GM21825 (cell line): Measurements from ENCODE around the gene CIDEA.

Experiments
- ATAC-seq: cut with Tn5 transposase; IDR thresholded peaks from one replicate; pipeline ENCODE4 v1.9.1; 2021; ENCODE audit warnings: mild to moderate bottlenecking, moderate library complexity; ENCODE audit not compliant: unreplicated experiment

The CIDEA gene

DNA sequence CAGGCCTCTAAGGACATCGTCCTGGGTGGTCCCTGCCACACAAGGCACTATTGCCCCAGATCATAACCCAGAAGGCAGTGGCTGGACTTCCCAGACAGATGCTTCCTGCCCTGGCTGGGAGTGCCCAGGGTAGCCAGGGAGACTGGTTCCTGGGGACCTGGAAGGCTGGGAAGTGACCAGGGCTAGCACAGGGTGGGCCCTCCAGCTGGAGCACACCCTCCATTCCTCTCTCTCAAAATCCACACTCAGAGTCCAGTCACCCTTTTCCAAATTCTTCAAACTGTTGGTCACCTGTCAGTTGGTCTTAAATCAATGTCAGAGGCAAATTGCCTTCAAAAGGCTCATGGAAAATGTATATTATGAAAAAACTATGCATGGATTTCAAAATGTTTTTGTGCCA lies 42.3 kb downstream of the CIDEA start:
- ATAC-seq = no peak

DNA sequence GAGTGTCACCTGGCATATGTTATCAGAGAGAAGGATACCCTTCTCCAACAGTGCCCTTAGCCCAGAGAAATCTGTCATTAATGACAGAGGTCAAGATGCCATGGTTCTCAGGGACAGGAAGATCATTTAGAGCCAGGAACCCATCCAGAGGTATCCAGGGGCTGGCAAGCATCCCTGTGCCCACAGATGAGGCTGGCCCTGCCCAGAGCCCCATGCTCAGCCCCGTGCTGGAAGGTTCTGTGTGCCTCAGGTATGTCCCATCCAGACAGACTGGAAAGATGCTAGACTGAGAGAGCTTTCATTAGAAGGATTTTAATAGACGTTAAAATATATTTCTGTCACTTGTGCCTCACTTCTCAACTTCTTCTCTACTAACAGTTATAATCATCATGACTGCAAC lies 45.7 kb downstream of the CIDEA start:
- no peak for ATAC-seq

DNA sequence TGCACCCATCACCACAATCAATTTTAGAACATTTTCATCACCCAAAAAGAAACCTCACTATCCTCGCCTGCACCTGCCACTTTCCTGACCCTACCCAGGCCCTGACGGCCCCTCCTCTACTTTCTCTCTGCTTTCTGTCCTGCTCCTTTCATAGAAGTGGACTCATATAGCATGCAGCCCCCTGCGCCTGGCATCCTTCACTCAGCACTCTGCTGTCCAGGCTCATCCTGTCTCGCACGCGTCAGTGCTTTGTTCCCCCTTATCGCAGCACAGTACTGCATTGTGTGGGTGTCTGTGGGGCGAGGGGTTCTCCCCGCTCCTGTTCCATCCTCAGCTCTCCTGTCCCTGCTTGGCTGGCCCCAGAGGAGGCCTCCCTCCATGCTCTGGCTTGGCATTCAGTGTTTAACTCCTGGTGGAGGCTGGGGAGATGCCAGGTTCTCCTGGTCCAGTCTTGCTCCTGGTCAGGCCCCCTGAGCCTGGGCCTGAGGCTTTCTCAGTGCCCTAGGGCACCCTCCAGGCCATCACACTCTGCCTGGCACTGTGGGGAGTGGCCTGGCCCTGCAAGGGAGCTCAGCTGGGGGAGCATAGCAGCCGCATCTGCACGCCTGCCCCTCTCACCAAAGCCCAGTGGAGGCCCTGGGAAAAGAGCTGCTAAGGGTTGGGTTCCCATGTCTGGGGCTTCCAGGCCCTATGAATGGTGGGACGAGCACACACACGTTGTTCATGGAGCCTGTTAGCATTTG lies 47.3 kb downstream of the CIDEA start:
- no peak for ATAC-seq

DNA sequence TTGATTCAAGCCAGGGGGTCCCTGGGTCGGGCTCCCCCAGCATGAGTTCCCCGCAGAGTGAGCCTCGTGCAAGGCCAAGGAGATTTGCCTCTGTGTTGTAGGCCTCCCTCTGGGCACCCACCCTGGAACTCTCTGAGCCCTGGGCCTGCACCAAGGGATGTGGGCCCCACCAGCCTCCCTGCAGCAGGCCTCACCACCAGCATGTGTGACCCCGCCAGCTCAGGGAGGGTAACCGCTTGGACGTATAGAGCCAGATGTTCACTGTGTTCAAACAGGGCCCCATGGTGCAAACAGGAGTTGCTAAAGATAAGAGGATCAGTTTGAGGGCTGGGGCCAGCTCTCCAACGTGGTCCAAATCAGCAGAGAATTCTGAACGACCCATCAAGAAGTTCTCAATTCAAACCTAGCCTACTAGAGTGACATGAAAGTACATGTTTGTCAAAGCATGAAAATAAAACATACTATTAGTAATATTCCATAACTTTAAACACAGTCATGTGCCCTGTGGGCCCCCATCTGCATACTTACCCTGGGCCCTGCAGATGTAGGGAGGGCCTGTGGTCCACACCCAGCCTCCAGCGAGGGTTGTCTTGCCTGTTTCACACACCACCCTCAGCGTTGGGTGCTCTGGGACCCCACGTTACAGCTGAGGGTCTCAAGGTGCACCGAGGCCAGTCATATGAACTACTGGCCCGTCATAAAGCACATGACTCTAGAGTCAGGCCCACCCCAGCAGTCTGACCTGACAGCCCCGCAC lies 48.4 kb downstream of the CIDEA start:
- no peak for ATAC-seq

DNA sequence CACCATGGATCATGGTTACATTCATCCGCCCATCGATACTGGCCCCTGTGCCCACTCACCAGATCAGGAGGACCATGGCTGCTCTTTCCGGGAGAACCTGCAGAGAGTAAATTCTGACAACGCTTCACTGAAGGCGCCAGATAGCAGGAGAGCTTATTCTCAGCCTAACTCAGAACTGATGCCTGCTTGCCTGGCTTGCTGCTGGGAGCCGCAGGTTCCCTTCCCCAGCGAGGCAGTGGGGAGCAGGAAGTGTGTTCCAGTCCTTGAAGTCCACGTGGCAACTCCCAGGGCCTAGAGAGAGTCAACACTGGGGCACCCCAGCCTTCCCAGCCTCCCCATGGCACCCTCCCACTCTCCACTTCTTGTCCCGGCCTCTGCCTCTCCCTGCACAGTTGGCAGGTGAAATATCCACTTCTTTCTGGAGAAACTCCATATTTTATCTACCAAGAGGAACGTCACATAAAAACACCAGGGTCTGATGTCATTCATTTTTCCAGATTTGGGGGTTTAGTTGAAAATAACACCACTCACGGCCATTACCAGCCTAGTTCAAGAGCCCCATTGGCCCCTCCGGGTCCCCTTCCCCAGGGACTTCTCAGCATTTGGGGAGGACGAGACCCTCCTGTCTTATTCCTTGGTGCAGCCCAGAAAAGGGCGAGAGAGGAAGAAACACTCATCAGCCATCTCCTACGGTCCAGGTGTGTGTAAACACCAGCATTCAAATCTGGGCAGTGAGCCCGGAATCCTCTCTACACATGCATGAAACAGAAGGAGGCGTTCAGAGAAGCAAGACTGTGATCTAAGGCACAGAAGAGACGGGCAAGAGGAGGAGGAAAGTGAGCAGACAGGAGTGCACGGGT lies 50.4 kb downstream of the CIDEA start:
- ATAC-seq = no peak

DNA sequence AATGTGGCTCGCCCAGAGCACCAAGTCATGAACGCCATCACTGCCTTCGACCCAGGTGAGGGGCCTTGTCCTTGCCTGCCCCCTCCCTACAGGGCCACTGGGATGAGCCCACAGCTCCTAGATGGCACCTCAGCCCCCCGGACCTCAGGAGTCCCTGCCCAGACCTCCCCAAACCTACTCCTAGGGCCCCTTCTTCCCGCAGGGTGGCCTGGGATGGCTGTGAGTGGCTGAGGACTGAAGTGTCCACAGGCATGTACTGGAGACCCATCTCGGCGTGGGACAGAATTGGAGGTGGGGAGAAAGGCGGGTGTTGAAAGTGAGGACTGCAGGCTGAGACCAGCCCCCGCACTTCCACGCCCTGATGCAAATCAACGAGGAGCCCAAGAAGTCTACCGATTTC lies 51.0 kb downstream of the CIDEA start:
- ATAC-seq = no peak

DNA sequence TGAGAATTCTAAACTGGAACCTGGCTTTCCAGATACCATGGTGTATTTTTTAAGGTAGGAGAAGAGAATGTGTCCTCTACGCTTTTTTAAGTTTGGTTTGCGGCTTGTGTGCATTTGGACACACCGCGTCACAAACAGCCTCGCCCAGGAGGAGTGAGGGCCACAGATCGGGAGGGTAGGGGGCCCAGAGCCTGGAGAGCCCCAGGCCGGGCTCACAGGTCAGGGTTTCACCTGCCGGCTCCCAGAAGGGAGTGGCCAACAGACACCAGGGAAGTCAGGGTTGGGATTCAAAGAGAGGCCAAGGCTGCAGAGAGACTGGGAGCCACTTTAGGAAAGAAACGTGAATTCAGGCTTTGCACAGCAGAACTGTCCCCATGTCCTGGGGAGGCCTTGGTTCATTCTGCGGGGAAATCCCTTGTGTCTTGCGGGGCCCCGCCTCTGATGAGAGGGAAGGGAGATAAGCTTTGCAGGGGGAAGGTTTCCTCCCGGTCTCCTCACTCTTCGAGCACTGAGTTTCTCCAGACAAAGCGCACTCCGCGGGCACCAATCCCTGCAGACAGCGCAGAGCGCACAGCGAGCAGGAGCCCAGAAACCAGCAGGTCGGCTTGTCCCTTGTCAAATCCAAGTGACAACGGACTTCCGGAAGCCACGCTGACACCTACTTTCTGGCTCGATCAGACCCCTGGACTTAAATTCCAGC lies 51.9 kb downstream of the CIDEA start:
- ATAC-seq = no peak

DNA sequence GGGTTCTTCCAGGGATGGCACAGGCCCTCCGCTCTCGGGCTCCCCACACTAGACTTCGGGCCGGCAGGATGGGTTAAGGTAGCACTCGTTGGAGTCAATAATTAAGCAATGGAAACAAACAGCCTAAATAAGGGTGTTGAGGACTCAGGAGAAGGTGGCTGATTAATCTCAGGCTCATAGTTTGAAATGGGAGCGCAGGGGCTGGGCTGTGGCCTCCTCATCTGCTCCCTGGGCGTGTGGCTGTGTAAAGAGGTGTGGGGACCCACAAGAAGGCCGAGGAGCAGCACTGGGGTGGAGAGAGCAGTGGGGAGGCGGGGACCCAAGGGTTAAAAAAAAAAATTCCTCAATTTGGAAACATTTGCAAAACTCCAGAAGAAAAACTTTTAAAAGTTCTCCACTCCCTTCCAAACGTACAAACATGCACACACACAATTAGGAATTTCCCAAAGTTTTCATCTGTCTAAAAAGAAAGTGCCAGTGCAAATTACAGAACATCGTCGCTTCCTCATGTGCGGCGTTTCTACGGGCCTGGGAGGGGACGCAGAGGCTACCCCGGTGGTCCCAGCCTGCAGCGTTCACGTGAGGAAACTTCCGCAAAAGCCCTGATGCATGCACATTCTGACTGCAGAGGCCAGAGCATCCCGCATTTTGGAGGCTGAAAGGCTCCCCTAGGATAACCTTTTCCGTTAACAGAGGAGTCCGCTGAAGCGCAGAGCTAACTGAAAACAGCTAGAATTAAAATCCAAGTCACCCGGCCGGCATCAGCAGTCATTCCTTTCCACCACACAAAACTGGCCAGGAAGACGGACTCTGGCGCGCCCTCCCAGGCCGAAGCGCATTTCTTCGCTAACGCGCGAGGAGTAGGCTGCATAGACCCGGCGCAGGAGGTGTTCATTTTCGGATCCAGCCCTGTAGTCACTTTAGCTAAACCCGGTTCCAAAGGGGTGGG lies 52.9 kb downstream of the CIDEA start:
- ATAC-seq = no peak

DNA sequence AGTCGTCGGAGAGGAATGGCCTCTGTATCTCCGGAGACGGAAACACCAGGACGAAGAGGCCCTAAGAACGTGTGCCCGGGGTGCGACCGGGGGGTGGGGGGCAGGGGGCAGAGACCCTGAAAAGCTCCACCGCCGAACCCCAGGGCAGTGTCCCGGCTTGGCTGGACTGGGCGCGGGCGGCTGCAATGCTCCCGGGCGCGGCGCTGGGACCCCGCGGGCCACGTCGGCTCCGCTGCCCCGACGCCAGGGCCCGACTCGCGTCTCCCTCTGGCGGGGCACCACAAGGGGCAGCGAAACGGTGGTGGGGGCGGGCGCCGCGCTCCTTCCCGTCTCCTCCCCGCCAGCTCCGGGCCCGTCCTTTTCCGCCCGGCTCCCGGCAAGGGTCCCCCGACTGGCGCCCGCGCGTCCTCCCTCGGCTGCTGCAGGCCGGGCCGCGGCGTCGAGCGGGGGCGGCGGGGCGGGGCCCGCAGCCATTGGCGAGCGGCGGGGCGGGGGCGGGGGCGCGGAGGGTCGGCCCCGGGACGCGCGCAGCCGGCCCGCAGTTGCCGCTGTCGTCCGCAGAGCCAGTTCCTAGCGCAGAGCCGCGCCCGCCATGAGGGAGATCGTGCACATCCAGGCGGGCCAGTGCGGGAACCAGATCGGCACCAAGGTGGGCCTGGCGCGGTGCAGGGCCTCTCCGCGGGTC lies 53.7 kb downstream of the CIDEA start, which contains the start of gene TUBB6:
Gene TUBB6 (plus strand): TSS at position 541 of the 685 bp plus-strand sequence. CDS start 52 bp downstream, at position 593.
- ATAC-seq = peak; percentile 71

DNA sequence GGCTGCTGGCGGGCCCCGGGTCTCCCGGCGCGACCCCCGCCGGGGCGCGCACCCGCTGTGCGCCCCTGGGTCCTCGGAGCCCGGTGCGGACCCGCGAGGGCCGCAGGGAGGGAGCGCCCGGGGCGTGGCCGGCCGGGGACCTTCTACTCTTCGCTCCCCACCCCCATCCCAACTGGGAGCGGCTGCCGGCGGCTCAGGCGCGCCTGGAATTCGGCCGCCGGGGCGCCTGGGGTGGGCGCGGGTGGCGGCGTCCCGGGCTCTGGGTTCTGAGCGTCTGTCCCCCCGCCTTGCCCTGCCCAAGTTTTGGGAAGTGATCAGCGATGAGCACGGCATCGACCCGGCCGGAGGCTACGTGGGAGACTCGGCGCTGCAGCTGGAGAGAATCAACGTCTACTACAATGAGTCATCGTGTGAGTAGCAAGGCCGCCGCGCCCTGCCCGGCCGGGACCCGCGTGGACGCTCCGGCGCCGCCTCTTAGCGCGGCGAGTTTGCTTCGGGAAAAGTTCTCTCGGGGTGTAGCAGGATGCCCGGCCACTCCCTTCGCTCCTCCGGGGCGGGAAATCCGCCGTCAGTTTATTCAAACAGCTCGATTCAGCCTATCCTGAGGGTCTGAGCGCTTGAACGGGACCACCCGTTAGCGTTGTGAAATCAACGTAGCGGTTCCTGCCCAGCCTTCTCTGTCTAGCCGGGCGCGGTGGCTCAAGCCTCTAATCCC lies 54.4 kb downstream of the CIDEA start:
- ATAC-seq = peak; percentile 40

DNA sequence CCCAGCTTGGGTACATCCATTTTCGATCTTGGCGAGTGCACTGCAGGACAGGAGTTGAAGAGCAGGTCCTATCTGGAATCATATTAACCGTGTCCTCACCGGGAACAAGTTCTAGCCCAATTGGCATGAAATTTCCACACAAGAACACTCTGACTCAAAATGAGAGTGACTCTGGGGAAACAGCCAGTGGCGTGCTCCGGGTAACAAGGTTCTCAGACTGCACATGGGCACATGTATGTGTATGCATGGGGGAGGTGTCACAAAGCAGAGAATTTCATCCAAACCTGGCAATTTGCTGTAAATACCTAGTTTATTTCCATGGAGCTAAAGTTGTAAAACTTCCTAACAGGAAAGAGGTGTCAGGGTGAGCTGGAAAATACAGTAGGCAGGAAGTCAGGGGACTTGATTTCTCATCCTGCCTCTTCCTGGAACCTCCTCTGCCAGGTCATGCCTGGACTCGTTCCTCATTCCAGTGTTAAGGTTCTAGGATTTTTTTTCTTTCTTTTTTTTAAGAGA lies 55.6 kb downstream of the CIDEA start:
- ATAC-seq = no peak

DNA sequence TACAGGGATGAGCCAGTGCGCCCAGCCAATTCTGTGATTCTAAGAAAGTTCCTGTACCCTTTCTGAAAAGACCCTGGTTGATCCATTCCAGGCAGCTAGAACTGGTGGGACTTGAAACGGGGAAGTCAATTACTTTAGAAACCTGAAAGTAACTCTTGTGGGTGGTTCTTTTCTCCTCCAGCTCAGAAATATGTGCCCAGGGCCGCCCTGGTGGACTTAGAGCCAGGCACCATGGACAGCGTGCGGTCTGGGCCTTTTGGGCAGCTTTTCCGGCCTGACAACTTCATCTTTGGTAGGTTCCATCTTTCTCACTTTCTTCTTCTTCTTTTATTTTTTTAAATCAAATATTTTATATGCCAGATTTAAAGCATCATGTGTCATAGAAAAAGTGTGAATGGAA lies 56.6 kb downstream of the CIDEA start:
- ATAC-seq = no peak

DNA sequence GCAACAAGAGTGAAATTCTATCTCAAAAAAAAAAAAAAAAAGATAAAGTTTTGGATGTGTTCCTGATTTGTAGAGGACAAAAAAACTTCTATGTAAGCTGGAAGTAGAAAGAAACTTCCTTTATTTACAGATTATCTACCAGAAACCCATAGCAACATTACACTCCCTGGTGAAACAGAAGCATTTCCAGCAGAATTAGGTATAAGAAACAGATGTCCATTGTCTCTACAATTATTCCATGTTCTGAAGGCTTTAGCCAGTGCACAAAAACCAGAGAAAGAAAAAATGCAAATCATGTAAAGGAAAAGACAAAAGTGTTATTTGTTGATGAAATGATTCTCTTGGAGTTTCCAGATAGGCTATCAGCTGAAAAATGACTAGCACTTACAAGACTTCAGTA lies 58.8 kb downstream of the CIDEA start:
- ATAC-seq = no peak

DNA sequence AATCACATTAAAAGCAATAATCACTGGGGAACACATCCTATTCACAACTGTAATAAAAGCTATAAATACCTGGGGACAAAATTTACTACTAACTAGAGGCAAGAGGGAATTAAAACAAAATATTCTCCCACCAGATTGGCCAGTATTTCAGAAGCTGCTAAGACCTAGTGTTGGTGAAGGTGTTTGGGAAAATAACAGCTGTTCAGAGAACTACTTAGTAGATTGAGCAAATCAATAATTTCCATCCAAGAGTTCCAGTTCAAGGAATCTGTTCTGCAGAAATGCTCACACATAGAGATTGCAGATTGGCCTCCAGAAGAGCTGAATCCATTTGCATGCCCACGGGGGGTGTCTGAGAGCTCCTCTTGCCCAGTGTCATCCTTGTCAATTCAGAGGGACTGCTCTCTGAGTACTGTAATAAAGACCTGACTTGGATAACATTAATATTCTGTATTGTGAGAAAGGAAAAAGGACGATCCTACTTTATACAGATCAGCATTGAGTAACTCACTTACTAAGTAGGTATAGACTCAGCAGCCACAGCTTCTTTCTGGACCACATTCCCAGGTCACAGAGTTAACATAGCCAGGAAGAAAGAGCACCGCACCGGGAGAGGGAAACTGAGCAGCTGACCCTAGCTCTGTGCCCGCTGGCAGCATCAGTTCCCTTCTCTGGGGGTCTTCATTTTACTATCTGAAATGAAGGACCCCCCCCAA lies 59.5 kb downstream of the CIDEA start:
- no peak for ATAC-seq

DNA sequence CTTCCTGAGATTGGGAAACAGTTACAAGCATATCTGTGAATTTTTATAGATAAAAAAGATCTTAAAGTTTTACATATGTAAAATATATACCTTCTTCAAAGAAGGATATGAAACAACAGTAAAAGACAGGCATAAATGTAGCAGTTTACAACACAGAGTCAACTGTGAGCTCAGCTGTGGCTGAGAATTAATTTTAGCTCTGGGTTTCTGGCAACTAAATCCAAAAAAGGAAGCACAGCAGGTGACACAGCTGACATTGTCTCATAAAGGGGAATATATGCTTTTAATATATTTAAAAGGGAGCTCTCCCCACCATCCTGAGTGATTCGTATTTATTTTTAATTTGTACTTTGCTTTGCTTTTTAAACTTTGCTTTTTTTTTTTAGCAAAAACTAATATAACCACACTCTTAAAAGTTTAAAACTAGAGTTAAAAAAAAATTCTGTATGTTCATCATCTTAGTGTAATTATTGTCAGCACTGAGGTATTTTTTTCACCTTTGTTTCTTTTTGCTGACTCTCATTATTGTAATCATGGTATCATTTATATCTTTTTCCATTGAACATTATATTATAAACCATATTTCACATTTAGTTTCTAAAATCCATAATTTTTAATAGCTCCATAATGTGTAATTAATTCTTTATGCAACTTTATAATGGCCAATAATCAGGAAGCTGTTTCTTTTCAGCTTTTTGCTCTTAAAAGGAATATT lies 60.6 kb downstream of the CIDEA start:
- no peak for ATAC-seq

DNA sequence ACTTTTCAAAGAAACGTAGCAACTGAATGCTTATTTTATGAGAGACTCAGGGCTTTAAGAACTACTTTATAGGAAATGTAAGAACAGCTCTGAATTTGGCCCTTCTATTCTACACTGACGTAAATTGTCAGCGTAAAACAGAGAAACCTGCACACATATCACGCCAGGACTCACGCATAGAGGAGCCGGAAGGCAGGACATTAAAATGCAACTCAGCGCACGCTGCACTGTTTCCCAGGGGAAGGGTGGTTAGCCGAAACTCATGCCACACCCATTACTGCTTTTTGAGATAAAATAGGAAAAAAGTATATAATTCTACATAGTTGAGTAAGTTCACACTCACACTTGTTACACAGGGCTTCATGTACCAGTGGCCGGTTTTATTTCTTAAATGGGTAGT lies 61.3 kb downstream of the CIDEA start:
- no peak for ATAC-seq

DNA sequence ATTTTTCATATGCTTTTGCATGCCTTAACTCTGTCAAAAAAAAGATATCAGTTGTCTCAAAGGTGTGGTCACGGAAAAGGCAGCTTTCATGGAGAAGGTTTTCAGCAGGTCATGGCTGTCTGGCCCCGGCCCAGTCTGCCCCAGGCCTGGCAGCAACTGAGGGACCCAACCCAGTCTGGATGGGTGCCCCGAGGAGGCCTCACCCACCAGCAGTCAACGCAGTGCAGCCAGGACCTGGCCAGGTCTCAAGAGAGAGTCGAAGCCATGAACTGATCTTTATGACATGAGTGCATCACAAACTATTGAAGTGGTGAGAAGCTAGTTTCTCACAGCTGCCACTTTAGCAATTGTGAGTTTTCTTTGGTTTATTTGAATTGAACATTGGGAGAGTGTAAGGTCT lies 61.8 kb downstream of the CIDEA start:
- no peak for ATAC-seq
